Hepatocyte (in vitro differentiated cells): ENCODE measurements around the gene VSIR. TPM values are rescaled to one million over a fixed set of nuclear protein-coding genes. Genes with fewer than 3 reads are reported as not detected.

Experiments used
- DNase-seq: peaks from one replicate; pipeline ENCODE4 v3.0.0-alpha.2; 2016; ENCODE audit warnings: low spot score
- H2AFZ ChIP-seq: fragments of 200-600 bp; sonication (generic); 2 replicates; pipeline ENCODE4 v1.6.0; 2016; ENCODE audit warnings: antibody characterized with exemption, mild to moderate bottlenecking
- H3K27ac ChIP-seq: fragments of 200-600 bp; sonication (generic); 2 replicates; pipeline ENCODE4 v1.5.1; 2016; ENCODE audit warnings: mild to moderate bottlenecking
- H3K27me3 ChIP-seq: fragments of 200-600 bp; sonication (generic); 2 replicates; pipeline ENCODE4 v1.6.1; 2016
- H3K36me3 ChIP-seq: fragments of 200-600 bp; sonication (generic); replicated peaks from 2 replicates; pipeline ENCODE4 v1.5.1; 2016; ENCODE audit warnings: low read depth; ENCODE audit not compliant: insufficient read depth
- H3K4me1 ChIP-seq: fragments of 200-600 bp; sonication (generic); 2 replicates; pipeline ENCODE4 v1.5.1; 2016; ENCODE audit warnings: mild to moderate bottlenecking, moderate library complexity; ENCODE audit not compliant: insufficient read depth
- H3K4me2 ChIP-seq: fragments of 200-600 bp; sonication (generic); 2 replicates; pipeline ENCODE4 v1.6.0; 2016
- H3K4me3 ChIP-seq: fragments of 200-600 bp; sonication (generic); 2 replicates; pipeline ENCODE4 v1.5.1; 2016; ENCODE audit warnings: mild to moderate bottlenecking
- H3K79me2 ChIP-seq: fragments of 200-600 bp; sonication (generic); 2 replicates; pipeline ENCODE4 v1.6.0; 2017; ENCODE audit warnings: mild to moderate bottlenecking
- H3K9me2 ChIP-seq: fragments of 200-600 bp; sonication (generic); replicated peaks from 2 replicates; pipeline ENCODE4 v1.6.0; 2017; ENCODE audit warnings: mild to moderate bottlenecking; ENCODE audit not compliant: insufficient read depth
- H3K9me3 ChIP-seq: fragments of 200-600 bp; sonication (generic); 2 replicates; pipeline ENCODE4 v1.5.1; 2016; ENCODE audit warnings: low read depth, mild to moderate bottlenecking
- H4K20me1 ChIP-seq: fragments of 200-600 bp; sonication (generic); 2 replicates; pipeline ENCODE4 v1.6.0; 2016; ENCODE audit warnings: mild to moderate bottlenecking; ENCODE audit not compliant: insufficient read depth, poor library complexity, severe bottlenecking
- CTCF ChIP-seq: fragments of 200-600 bp; sonication (generic); IDR thresholded peaks from 2 replicates; pipeline ENCODE4 v1.5.1; 2016; ENCODE audit warnings: antibody characterized with exemption, mild to moderate bottlenecking; ENCODE audit not compliant: poor library complexity
- EZH2 ChIP-seq: fragments of 200-600 bp; sonication (generic); IDR thresholded peaks from 2 replicates; pipeline ENCODE4 v1.6.1; 2016; ENCODE audit warnings: antibody characterized with exemption, mild to moderate bottlenecking, borderline replicate concordance
- EZH2phosphoT487 ChIP-seq: fragments of 200-600 bp; sonication (generic); IDR thresholded peaks from one replicate; pipeline ENCODE4 v1.6.1; 2018; ENCODE audit warnings: antibody characterized with exemption, mild to moderate bottlenecking, low read depth, moderate library complexity; ENCODE audit not compliant: unreplicated experiment, severe bottlenecking
- WGBS: methylation state at CpG from one replicate; pipeline ENCODE4 v1.1.6; 2016; ENCODE audit warnings: low lambda C conversion rate; ENCODE audit errors: missing lambda C conversion rate; 5-methylcytosine and 5-hydroxymethylcytosine counted together
- polyA plus RNA-seq: library from polyadenylated mRNA; unstranded; fragments of >200 nt; fragmentation: Nextera tagmentation; extraction: Ambion mirVana; gene quantifications from 2 replicates; pipeline ENCODE4 v1.2.1, GENCODE V29; 2016
- total RNA-seq: library from RNA; depleted of rRNA; stranded (reverse); fragments of >200 nt; gene quantifications from 2 replicates; pipeline ENCODE4 v1.2.3, GENCODE V29; 2014

The VSIR gene
- total and polyA plus RNA-seq, 2 experiments from 2014 or later, result 13.6 to 45.5 TPM

GRCh38 chr10:71725998-71726579 lies 47.2 kb downstream of the VSIR start:
- no peaks in the 10 kb centered on the region for H3K79me2 ChIP-seq
- no peak overlapping the region for H2AFZ ChIP-seq
- no peak overlapping the region for H3K4me2 ChIP-seq
- H4K20me1 ChIP-seq, result no peaks in the 10 kb centered on the region
- H3K9me2 ChIP-seq, result no peaks in the 10 kb centered on the region
- H3K36me3 ChIP-seq, result no peaks in the 10 kb centered on the region
- no peaks in the 10 kb centered on the region for H3K9me3 ChIP-seq
- no peak overlapping the region for H3K4me3 ChIP-seq
- no peak overlapping the region for H3K27ac ChIP-seq
- DNase-seq, result peak; percentile 44
- H3K4me1 ChIP-seq, result peaks cover 17% of the 10 kb centered on the region
- no peak for TF ChIP-seq EZH2
- TF ChIP-seq CTCF, result peak; percentile 28
- TF ChIP-seq EZH2phosphoT487, result no peak
- H3K27me3 ChIP-seq, result no peaks in the 10 kb centered on the region
- WGBS, result 40% methylated on average over 7 of the region's 9 CpGs

DNA sequence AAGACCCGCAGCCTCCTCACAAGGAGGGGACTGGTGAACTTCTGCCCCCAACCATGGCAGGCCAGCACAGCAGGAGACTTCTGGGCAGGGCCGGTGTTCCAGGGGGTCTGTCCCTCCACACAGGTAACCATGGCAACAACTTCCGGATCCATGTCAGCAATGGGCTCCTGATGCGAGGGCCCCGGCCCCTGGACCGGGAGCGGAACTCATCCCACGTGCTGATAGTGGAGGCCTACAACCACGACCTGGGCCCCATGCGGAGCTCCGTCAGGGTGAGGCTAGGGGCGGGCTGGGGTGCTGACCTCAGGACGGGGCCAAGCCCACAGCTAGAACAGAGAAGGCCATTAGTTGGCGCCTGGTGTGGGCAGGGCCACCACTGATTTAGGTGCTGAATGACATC lies 48.1 kb downstream of the VSIR start:
- Histone ChIP-seq H3K27ac (no peak overlapping the region), H3K79me2 (no peaks in the 10 kb centered on the region), H3K9me2 (no peaks in the 10 kb centered on the region), H3K36me3 (no peaks in the 10 kb centered on the region), H3K4me1 (peaks cover 17% of the 10 kb centered on the region), H3K27me3 (no peaks in the 10 kb centered on the region), H3K4me3 (no peak overlapping the region), H2AFZ (no peak overlapping the region), H3K9me3 (no peaks in the 10 kb centered on the region), H3K4me2 (no peak overlapping the region), H4K20me1 (no peaks in the 10 kb centered on the region)
- no peak for DNase-seq
- TF ChIP-seq EZH2phosphoT487 (no peak), EZH2 (no peak), CTCF (no peak)
- WGBS, result 95% methylated on average over 14 of the region's 14 CpGs

DNA sequence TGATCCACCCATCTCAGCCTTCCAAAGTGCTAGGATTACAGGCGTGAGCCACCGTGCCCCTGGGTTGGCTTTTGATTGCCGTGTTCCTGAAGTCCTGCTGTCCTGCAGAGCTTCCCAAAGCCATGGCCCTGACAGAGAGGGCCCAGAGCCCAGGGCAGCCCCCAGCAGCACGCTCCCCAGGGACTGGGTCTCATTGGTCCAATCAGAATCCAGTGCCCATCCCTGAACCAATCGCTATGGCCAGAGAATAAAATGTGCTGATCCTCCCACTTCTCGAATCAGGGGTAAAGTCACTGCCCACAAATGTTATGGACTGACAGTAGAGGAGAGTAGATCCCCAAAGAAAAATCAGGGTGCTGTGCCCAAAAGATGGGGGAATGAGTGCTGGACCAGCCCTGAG lies 48.8 kb downstream of the VSIR start:
- TF ChIP-seq EZH2phosphoT487 (no peak), CTCF (no peak), EZH2 (no peak)
- Histone ChIP-seq H4K20me1 (no peaks in the 10 kb centered on the region), H3K79me2 (no peaks in the 10 kb centered on the region), H2AFZ (no peak overlapping the region), H3K4me3 (no peak overlapping the region), H3K4me2 (no peak overlapping the region), H3K36me3 (no peaks in the 10 kb centered on the region), H3K27me3 (no peaks in the 10 kb centered on the region), H3K9me3 (no peaks in the 10 kb centered on the region), H3K4me1 (peaks cover 17% of the 10 kb centered on the region), H3K27ac (no peak overlapping the region), H3K9me2 (no peaks in the 10 kb centered on the region)
- no peak for DNase-seq
- WGBS, result 93% methylated on average over 6 of the region's 6 CpGs
